Left ventricle myocardium inferior (tissue), 1 donor: ENCODE data around the gene GSTA3. TPM values are rescaled to one million over a fixed set of nuclear protein-coding genes. Genes with fewer than 3 reads are reported as not detected.

Experiments
- DNase-seq: peaks from one replicate; pipeline ENCODE4 v3.0.0-alpha.2; 2020
- H3K27ac ChIP-seq: fragments of 200-600 bp; replicated peaks from 2 replicates; pipeline ENCODE4 v1.8.0; 2021
- H3K27me3 ChIP-seq: fragments of 200-600 bp; 2 replicates; pipeline ENCODE4 v1.8.0; 2021; ENCODE audit warnings: low read depth
- H3K36me3 ChIP-seq: fragments of 200-600 bp; 2 replicates; pipeline ENCODE4 v1.8.0; 2021
- H3K4me1 ChIP-seq: fragments of 200-600 bp; 2 replicates; pipeline ENCODE4 v1.8.0; 2021
- H3K4me3 ChIP-seq: fragments of 200-600 bp; 2 replicates; pipeline ENCODE4 v1.8.0; 2021; ENCODE audit warnings: mild to moderate bottlenecking, moderate library complexity
- H3K9me3 ChIP-seq: fragments of 200-600 bp; replicated peaks from 2 replicates; pipeline ENCODE4 v1.8.0; 2021
- intact Hi-C: fragments of 100-400 bp; cut with micrococcal nuclease; formaldehyde crosslinking; loops from one replicate; pipeline ENCODE4 v1.11.0; 2022
- total RNA-seq: library from RNA; stranded (reverse); fragmentation: NEBNext Ultra II Directional; extraction: Animal tissue kit (Norgen Biotek cat#: 25700); gene quantifications from one replicate; pipeline ENCODE4 v1.2.1, GENCODE V29; 2021
- TF ChIP-seq, protein P1 (sequence below): fragments of 200-600 bp; IDR thresholded peaks from 2 replicates; pipeline ENCODE4 v1.8.0; 2021; ENCODE audit warnings: antibody characterized with exemption, mild to moderate bottlenecking, borderline replicate concordance
- donor health status: DM: no; HTN: yes; CAD: no; lungs with severe emphysema.

The GSTA3 gene
- total RNA-seq, 1 donor from 2014 or later: not detected

DNA sequence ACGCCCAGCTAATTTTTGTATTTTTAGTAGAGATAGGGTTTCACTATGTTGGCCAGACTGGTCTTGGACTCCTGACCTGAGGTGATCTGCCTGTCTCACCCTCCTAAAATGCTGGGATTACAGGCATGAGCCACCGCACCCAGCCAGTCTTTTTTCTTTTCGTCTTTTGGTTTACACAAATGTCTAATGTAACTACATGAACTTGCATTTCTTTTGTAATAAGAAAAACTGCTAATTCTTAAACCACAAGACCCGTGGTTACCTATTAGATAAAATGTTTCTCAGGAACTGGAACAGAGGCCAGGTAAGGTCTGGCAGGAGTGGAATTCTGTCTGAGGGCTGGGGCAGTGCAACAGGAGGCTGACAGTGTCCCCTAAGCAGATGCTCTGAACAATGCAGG is 32.7 kb upstream of the GSTA3 start:
- no peak overlapping the region for H3K27ac ChIP-seq
- no peaks in the 10 kb centered on the region for H3K9me3 ChIP-seq
- H3K36me3 ChIP-seq: no peaks in the 10 kb centered on the region
- H3K4me3 ChIP-seq: no peak overlapping the region
- intact Hi-C loops: no loop called here
- DNase-seq: no peak
- TF ChIP-seq, protein P1, sequence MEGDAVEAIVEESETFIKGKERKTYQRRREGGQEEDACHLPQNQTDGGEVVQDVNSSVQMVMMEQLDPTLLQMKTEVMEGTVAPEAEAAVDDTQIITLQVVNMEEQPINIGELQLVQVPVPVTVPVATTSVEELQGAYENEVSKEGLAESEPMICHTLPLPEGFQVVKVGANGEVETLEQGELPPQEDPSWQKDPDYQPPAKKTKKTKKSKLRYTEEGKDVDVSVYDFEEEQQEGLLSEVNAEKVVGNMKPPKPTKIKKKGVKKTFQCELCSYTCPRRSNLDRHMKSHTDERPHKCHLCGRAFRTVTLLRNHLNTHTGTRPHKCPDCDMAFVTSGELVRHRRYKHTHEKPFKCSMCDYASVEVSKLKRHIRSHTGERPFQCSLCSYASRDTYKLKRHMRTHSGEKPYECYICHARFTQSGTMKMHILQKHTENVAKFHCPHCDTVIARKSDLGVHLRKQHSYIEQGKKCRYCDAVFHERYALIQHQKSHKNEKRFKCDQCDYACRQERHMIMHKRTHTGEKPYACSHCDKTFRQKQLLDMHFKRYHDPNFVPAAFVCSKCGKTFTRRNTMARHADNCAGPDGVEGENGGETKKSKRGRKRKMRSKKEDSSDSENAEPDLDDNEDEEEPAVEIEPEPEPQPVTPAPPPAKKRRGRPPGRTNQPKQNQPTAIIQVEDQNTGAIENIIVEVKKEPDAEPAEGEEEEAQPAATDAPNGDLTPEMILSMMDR: no peak
- H3K27me3 ChIP-seq: peaks cover 22% of the 10 kb centered on the region
- H3K4me1 ChIP-seq: no peaks in the 10 kb centered on the region

DNA sequence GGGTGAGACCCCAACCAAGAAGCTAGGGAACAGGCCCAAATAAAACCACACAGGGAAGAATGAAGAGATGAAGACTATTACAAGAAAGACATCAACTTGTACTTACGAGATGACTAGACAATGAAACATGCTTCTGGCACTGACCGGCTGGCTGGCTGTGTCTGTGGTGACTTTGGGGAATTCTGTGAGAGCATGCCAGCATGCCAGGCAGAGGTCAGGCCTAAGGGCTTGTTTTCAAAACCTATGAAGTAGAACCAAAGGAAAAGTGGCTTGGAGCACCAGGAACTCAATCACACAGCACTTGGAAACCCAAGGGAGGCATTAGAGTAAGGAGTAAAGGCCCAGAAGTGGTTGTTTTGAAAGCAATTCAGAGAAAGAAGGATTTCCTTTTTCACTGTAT is 28.4 kb upstream of the GSTA3 start:
- Histone ChIP-seq H3K27me3 (peaks cover 8% of the 10 kb centered on the region), H3K36me3 (no peaks in the 10 kb centered on the region), H3K9me3 (no peaks in the 10 kb centered on the region), H3K4me3 (no peak overlapping the region), H3K27ac (no peak overlapping the region), H3K4me1 (no peaks in the 10 kb centered on the region)
- intact Hi-C loops: no loop called here
- no peak for DNase-seq
- TF ChIP-seq, protein P1: no peak

DNA sequence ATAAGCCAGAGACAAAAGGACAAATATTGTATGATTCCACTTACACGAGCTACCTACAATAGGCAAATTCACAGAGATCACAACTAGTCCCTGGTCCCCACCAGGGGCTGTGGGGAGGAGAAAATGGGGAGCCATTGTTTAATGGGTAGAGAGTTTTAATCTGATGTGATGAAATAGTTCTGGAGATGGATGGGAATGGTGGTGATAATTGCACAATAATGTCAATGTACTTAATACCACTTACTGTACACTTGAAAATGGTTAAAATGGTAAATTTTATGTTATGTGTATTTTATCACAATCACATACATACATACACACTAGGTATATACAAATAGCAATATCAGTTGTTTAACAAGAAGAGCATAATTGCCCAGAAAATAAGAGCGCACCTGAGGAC is 24.3 kb upstream of the GSTA3 start:
- Histone ChIP-seq H3K9me3 (no peaks in the 10 kb centered on the region), H3K27ac (no peak overlapping the region), H3K27me3 (no peaks in the 10 kb centered on the region), H3K4me1 (no peaks in the 10 kb centered on the region), H3K36me3 (no peaks in the 10 kb centered on the region), H3K4me3 (no peak overlapping the region)
- intact Hi-C loops: no loop called here
- DNase-seq: no peak
- TF ChIP-seq, protein P1: no peak

DNA sequence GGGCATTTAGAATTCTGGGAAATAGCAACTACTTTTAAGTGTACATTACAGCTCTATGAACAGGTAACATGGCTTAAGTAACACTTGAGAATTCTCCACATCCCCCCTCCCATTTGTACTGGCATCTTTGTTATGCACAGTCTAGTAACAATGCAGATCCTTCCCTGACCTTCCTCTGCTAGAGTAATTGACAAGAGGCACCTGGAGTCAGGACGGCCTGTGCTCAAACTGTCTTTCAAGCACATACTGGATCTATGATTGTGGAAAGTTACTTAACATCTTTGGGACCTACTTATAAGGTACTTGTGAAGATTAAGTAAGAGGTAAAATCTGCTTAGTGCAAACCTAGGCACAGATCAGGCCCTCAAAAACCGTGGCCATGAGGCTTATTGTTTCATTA is 21.9 kb upstream of the GSTA3 start:
- H3K4me3 ChIP-seq: no peak overlapping the region
- H3K27me3 ChIP-seq: no peaks in the 10 kb centered on the region
- no peaks in the 10 kb centered on the region for H3K9me3 ChIP-seq
- H3K27ac ChIP-seq: no peak overlapping the region
- intact Hi-C loops: no loop called here
- H3K4me1 ChIP-seq: no peaks in the 10 kb centered on the region
- no peak for DNase-seq
- TF ChIP-seq, protein P1: no peak
- no peaks in the 10 kb centered on the region for H3K36me3 ChIP-seq

DNA sequence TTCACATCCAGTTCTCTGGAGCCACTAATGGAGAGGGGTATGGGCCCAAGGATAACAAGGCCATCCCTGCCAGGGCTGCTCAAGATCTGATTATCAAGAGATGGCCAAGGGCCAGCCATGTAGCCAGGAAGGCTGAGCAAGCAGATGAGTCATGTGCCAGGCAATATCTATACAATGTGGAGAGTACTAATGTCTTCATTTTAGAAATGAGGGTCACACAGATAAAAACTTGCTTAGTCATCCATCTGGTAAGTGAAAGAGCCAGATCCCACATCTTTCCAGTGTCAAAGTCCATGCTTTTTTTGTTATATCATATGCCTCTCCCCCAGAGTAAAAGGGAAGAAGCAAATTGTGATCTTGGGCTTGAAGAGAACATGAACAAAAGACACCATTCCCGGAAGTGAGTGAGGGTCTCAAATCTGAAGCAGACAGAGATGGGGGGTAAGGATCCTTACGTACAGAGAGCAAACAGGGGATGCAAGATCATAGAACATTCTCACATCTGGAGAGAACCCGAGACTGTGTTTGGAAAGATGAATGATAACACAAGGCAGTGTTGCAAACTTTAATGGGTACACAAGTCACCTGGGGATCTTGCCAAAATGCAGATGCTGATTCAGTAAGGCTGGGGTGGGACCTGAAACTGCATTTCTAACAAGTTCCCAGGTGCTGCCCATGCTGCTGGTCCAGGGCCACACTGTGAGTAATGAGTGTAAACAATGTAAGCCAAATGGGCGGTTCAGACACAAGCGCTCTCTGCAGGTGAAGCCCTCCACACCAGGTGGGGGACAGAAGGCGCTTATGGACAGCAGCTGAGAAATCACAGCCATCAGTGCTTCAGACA is 20.0 kb upstream of the GSTA3 start:
- Histone ChIP-seq H3K36me3 (no peaks in the 10 kb centered on the region), H3K9me3 (no peaks in the 10 kb centered on the region), H3K27me3 (no peaks in the 10 kb centered on the region), H3K27ac (no peak overlapping the region), H3K4me3 (no peak overlapping the region), H3K4me1 (no peaks in the 10 kb centered on the region)
- TF ChIP-seq, protein P1: no peak
- no peak for DNase-seq
- intact Hi-C loops: no loop called here
